Choroid plexus epithelial cell (primary cell): ENCODE results near the gene SGSH.

ENCODE experiments used
- DNase-seq: peaks from one replicate; pipeline ENCODE4 v3.0.0-alpha.2; 2010; ENCODE audit warnings: low read depth
- H3K4me3 ChIP-seq: 2 replicates; pipeline ENCODE4 v1.5.1; 2011; ENCODE audit warnings: low read depth, mild to moderate bottlenecking, control low read depth, low read length, moderate library complexity
- TF ChIP-seq, protein P1 (sequence below): conservative IDR thresholded peaks from 2 replicates; pipeline ENCODE4 v1.5.1; 2011; ENCODE audit warnings: low read depth, mild to moderate bottlenecking, control low read depth, inconsistent platforms, low read length, moderate library complexity

SGSH gene

DNA sequence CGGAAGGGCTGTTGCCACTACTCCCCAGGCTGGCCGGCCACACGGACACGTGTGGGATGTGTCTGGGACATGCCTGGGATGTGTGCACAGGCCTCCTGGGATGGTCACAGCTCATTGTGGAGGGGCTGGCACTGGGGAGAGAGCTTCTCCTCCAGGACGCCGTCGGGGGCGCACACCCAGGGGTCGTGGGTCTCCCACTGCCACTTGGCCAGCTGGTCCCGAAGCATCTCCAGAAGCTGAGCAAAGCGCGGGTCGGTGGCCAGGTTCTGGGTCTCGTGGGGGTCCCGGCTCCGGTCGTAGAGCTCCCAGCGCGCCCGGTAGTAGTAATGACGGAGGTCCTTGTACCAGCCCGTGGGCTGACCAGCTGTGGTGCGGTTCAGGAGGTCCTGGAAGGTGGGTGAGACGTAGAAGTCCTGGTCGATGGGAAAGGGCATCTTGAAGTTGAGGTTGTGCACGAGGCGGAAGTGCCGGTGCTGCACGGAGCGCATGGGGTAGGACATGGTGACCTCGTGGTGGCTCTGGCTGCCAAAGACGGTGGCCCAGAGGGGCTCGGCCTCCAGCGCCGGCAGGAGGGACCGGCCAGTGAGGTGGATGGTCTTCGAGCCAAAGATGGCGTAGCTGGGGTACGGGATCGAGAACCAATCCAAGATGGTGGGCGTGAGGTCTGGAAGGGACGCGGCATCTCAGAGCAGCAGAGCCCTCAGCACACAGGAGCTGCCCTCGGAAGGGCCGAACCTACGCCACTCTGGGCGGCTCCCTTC, 9.6 kb downstream of the SGSH start:
- DNase-seq = no peak
- H3K4me3 ChIP-seq = no peak overlapping the region
- TF ChIP-seq, protein P1, sequence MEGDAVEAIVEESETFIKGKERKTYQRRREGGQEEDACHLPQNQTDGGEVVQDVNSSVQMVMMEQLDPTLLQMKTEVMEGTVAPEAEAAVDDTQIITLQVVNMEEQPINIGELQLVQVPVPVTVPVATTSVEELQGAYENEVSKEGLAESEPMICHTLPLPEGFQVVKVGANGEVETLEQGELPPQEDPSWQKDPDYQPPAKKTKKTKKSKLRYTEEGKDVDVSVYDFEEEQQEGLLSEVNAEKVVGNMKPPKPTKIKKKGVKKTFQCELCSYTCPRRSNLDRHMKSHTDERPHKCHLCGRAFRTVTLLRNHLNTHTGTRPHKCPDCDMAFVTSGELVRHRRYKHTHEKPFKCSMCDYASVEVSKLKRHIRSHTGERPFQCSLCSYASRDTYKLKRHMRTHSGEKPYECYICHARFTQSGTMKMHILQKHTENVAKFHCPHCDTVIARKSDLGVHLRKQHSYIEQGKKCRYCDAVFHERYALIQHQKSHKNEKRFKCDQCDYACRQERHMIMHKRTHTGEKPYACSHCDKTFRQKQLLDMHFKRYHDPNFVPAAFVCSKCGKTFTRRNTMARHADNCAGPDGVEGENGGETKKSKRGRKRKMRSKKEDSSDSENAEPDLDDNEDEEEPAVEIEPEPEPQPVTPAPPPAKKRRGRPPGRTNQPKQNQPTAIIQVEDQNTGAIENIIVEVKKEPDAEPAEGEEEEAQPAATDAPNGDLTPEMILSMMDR = no peak

DNA sequence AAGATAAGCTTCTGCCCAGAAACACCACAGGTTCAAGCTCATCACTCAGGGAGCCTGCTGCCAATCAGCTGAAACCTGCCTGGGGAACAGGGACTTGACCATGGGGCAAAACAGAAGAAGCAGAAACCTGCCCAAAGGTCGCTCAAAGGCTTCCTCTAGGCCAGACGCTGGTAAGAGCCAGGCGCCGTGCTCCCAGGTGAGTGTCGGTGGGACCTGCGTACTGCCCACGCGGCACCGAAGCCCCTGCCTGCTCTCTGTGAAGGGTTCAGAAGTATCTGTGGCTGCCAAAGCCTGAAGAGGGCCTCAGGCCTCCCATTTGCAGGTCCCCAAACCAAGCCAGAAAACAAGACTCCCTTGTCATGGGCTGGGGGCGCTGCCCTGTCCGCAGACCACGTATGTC, 10.4 kb downstream of the SGSH start:
- H3K4me3 ChIP-seq = no peak overlapping the region
- DNase-seq = no peak
- TF ChIP-seq, protein P1 = no peak

DNA sequence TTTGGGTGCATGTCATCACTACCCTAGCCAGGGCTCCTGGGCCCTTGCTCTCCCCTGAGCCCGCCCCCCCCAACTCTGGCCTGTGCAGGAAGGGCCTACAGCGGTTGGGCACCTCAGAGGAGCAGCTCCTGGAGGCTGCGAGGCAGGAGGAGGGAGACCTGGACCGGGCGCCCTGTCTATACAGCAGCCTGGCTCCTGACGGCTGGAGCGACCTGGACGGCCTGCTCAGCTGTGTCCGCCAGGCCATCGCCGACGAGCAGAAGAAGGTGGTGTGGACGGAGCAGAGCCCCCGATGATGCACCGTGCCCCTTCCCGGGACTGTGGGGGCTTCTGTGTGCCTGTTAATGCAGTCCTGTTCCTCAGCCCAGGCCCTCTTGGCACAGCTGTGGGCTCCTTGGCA, 12.1 kb downstream of the SGSH start:
- TF ChIP-seq, protein P1 = no peak
- no peak for DNase-seq
- no peak overlapping the region for H3K4me3 ChIP-seq

DNA sequence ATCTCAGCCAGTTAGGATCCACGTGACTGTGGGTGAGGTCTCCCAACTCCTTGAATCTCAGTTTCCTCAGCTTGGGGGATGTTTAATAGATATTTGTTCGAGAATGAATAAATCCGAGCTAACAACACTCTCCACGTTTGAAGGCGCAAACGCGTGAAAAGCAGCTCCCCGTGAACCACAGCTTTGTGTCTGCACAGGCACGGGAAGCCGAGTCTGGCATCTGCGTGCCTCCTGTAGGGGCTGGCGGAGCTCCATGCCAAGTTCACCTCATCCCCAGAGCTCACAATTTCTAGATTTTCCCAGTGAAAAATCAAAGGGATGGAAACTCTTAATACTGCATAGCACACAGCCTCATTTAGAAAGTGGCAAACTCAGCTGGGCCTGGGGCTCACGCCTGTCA, 14.3 kb downstream of the SGSH start:
- no peak overlapping the region for H3K4me3 ChIP-seq
- TF ChIP-seq, protein P1 = no peak
- DNase-seq = no peak

DNA sequence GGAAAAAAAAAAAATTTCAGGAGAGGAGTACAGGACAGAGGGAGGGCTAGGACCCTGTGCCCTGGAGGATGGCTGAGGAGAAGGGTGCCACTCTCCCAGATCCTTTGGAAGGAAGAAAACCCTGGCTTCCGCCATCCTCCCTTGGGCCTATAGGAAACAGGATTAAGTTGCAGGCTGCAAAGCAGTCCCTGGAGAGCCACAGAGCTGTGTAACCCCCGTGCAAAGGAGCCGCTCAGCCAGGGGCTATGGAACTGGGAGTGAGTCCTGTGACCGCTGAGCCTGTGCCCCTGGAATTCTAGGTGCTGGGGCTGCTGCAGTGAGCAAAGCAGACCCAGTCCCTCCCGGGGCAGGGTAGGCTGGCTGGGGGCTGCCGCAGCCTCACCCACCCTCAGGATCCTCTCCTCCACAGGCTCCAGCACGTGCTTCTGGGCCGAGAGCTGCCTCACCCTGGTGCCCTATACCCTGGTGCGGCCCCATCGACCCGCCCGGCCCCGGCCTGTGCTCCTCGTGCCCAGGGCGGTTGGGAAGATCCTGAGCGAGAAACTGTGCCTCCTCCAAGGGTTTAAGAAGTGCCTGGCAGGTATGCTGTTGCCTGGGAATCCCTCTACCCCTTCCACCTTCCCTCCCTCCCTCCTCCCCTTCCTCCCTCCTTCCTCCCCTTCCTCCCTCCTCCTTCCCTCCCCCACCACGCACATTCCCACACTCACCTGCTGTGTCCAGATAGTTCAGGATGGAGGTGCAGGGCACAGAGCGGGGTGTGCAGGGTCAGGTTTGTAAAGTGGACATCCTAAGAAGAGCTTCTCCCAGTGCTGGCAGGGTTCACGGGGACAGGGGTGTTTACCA, 15.3 kb downstream of the SGSH start:
- no peak for DNase-seq
- H3K4me3 ChIP-seq = no peak overlapping the region
- TF ChIP-seq, protein P1 = no peak

DNA sequence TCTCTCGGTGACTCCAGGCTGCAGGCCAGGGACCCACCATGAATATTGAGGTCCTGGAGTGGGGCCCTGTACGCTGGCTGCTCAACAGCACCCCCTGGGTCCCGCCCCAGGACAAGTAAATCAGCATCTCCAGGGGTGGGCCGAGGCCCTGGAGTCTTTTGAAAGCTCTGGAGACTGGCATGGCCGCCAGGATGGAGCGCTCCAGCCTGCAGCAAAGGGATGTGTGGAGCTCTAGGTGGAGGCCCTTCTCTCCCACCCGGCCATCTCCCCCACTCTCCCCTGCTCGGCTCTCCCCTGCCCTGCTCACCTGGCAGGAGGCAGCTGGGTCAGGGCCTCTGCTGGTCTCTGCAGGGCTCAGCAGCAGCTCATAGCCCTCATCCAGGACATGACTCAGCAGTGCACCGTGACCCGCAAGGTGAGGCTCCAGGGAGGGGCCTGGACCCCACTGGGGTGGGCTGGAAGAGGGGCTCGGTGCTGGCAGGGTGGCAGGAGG, 16.6 kb downstream of the SGSH start:
- TF ChIP-seq, protein P1 = no peak
- no peak for DNase-seq
- H3K4me3 ChIP-seq = no peak overlapping the region

DNA sequence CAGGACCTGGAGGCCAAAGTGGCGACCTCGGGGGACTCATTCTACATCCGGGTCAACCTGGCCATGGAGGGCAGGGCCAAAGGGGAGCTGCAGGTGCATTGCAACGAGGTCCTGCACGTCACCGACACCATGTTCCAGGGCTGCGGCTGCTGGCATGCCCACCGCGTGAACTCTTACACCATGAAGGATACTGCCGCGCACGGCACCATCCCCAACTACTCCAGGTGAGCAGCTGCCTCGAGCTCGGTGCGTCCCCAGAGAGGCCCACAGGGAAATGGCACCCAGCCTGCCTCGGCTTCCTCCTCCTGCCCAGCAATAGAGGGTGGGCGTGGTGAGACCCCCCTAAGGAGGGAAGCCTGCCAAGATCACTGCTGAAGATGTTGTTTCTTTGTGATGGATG, 17.9 kb downstream of the SGSH start:
- TF ChIP-seq, protein P1 = no peak
- no peak for DNase-seq
- H3K4me3 ChIP-seq = no peak overlapping the region
